Stimulated activated CD8-positive, alpha-beta memory T cell treated with anti-CD3 and anti-CD28 coated beads, Interleukin-2, amount 100 ng/mL, for 1 hour (primary cell): Measurements from ENCODE around the gene ORC4.
"Not testable (repeated sequence)": the region's sequence is repeated elsewhere in the genome, so short reads cannot be mapped to it uniquely, and the experiment has no call there.

ENCODE experiments used
- DNase-seq, 2 donors: peaks; one replicate each; pipeline ENCODE4 v3.0.0-alpha.2; 2020; ENCODE audit warnings: low read depth in 2 of 2

Gene ORC4

GRCh38 chr2:148014616-148015015 lies 5.9 kb downstream of the ORC4 start:
- no peak for DNase-seq

DNA sequence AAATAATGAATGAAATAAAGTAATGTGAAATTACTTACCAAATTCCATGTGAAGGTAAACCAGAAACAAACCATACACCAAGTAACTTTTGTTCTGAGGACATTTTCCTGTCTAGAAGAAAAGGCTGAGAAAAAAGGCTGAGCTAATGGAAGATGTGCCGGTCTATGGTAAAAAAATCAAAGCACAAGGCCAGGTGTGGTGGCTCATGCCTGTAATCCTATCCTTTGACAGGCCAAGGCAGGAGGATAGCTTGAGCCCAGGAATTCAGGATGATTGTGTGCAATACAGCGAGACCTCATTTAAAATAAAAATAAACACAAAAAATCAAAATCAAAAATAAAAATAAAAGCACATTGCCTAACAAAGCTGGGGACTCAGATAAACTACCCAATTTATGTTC lies 6.7 kb downstream of the ORC4 start:
- DNase-seq, result no peak

DNA sequence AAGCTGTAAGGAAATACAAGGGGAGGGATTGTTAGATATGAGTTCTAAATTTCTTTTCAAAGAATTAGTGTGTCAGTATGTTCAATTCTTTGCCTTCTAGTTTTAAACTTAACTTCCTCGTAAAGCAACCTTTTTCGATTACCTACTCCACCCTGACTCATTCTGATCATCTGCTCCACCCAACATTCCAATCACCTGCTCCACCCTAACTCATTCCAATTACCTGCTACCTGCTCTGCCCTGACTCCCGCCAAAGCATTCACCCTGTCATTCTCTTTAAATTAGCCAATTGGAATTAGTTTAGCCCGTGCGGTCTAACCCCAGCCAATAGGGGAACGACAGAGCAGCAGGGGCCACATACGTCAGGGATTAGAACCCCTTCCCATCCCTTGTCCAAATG lies 12.1 kb downstream of the ORC4 start:
- not testable (repeated sequence) for DNase-seq

- DNase-seq, result no peak
Measured at GRCh38 chr2:148007219-148007900, 13.2 kb downstream of the ORC4 start.

DNA sequence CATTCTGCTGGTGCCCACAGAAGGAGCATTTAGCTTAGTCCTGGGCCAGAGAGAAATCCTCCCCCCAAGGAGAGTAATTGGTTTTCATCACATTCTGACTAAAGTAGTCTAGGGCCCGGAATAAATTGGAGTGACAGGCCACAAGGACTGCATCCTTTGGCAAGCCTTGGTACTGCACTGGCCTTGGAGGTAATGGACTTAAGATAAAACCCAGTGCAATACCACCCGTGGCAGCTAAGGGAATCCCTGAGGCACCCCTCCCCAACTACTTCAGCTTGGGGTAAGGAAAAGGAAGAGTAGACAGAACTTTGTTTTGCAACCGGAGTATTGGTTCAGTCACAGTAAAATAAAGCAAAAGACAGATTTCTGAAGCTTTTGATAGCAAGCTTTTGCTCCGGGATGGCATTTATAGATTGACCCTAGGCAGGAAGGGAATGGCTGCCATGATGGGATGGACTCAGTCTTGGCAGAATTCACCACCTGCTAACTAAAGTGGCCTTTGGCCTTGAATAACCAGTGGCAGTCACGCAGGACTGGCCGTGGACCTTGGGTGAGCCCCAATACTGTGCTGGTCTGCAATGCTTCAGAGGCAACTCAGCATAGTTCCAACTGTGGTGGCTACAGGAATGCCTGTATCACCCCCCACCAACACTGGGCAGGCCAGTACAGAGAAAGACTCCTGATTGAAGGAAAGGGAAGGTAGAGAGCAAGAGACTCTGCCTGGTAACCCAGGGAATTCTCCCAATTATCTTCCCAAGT lies 14.1 kb downstream of the ORC4 start:
- DNase-seq, result no peak

- not testable (repeated sequence) for DNase-seq
Measured at GRCh38 chr2:148002420-148002819, 18.1 kb downstream of the ORC4 start.

DNA sequence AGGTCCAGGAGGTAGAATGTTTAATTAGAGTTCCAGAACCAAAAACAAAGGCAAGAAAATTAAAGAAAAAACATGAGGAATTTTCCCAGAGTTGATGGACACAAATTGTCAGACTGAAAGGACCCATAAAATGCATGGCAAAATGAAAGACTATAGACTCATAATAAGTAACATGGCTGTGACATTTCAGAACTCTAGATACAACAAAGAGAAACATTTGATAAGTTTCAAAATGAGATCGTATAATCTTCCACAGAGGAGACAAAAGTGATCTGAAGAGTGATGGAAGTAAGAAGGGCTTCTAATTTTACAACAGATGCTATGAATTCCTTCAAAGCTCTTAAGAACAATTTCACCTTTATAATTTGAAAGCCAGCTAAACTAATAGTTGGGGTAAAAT lies 20.4 kb downstream of the ORC4 start:
- DNase-seq, result no peak

DNA sequence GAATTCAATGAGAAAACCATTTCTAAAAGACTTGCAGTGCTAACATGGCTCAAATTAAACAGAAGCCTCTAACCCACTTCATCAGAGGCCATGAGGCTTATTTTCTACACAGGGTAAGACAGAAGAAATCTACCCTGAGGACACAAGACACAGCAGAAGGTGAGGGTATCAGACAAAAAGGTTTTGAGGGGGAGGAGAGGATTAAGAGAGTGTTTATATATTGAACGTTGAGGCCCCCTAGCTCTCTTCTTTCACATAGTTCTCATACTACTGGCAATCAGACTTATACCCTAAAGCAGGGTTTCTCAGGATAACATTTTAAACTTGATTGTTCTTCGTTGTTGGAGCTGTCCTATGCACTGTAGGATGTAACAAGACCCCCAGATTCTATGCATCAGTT lies 21.4 kb downstream of the ORC4 start:
- no peak for DNase-seq

- DNase-seq, result no peak
Measured at GRCh38 chr2:147998203-147998602, 22.3 kb downstream of the ORC4 start.

DNA sequence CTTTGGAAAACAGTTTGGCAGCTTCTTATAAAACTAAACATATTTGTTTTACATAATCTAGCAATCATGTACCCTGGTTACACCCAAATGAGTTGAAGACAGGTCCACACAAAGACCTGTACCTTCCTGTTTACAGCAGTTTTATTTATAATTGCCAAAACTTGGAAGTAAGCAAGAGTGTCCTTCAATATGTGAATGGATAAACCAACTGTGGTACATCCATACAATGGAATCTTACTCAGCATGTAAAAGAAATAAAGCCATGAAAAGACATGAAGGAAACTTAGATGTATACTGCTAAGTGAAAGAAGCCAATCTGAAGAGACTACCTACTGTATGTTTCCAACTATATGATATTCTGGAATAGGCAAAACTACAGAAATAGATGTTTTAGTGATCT lies 23.7 kb downstream of the ORC4 start:
- DNase-seq, result no peak

GRCh38 chr2:147994965-147995364 lies 25.6 kb downstream of the ORC4 start:
- not testable (repeated sequence) for DNase-seq

- DNase-seq, result no peak
Measured at GRCh38 chr2:147989809-147990403, 30.6 kb downstream of the ORC4 start.

DNA sequence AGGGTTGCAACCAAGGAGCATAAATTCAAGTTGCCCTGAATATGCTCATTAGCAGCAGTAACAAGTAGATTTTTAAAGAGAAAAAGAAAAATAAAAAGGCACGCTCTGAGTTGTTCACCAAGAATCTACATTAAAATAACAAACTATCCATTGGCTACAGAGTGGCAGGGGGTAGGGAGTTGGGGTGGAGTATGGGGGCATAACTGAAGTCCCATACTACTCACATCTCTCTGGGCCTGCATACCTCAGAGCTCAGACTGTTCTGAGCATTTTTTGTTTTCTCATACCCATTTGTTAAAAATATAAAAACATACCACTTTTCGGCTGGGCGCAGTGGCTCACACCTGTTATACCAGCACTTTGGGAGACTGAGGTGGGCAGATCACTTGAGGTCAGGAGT lies 31.4 kb downstream of the ORC4 start:
- no peak for DNase-seq

GRCh38 chr2:147980940-147981528 lies 39.5 kb downstream of the ORC4 start:
- no peak for DNase-seq

DNA sequence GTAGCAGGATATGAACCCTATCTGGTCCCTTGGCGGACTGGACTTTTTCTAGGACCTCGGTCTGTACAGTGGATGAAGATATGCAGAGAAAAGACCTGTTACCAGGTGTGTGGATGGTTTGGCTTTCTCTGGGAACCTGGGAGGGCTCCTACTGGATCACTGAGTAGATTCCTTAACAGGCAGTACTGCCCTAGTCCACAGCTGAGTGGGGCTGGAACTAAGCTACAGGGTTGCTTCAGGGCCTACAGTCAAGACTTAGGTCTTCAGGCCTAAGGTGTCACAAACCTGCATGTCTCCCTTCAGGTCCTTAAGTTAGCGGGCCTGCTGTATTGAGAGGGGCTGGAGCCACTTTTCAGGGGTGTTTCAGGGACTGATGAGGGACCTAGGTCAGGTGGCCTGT lies 42.9 kb downstream of the ORC4 start:
- no peak for DNase-seq

DNA sequence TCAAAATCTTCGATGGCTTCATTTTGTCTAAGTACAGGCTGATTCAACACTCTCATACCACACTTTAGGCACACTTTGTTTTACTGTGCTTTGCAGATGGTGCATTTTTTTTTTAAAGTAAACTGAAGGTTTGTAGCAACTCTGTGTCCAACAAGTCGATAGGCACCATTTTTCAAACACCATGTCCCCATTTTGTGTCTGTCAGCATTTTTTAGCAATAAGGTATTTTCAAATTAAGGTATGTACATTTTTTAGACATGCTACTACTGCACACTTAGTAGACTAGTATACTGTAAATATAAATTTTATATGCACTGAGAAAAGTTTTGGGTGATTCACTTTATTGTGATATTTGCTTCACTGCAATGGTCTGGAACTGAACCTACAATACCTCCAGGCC lies 44.4 kb downstream of the ORC4 start:
- no peak for DNase-seq

DNA sequence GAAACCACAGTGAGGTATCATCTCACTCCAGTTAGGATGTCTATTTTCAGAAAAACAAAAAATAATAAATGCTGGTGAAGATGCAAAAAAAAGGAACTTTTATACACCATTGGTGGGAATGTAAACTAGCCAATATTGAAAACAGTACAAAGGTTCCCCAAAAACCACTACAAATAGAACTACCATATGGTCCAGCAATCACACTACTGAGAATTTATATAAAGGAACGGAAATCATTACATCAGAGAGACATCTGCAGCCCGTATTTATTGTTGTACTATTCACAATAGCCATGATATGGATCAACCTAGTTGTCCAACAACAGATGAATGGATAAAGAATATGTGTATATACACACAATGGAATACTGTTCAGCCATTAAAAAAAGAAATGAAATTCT lies 52.0 kb downstream of the ORC4 start:
- DNase-seq, result no peak

GRCh38 chr2:147952118-147952517 lies 68.4 kb downstream of the ORC4 start:
- DNase-seq, result no peak

DNA sequence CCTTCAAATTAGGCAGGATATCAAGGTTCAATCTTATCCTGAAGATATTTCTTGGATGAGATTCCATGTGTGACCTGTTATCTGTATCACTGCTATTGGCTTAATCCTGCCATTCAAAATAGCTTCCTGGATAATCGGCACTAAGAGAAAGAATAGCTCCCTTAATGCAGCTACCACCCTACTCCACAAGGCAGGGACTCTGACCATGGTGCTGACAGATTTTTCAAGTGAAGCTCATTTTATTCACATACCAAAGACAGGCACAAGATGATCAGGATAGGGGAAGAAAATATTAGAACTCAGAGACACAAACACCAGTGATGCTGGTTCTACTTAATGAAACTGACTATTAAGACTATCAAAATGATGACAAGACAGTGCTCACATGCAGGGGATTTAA lies 74.9 kb downstream of the ORC4 start:
- no peak for DNase-seq

GRCh38 chr2:147939313-147939712 lies 81.2 kb downstream of the ORC4 start:
- DNase-seq, result no peak

DNA sequence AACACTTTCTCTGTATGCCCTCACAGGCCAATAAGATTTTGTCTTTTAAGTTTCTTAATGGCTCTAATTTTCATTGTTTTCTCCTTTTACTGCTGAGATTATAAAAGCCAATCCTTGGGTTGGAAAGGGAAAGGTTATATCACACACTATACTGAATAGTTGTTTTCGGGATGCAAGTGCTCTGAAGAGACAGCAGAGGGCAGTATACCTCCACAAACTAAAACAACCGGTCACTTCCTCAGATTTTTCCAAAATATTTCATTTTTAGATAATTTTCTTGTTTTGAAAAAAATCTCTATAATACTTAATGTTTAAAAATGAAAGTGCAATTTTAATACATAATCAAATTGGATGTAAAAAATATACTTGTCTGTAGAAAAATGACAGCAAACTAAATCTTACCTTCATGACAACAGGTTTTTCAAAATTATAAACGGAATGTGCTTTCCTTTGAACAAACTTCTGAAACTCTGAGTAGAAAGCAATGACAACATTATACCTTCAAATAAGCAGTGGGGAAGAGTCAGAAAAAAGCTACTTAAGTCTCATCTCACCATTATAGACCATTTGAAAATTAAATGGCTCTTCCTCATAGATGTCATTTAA lies 82.7 kb downstream of the ORC4 start:
- DNase-seq, result no peak

DNA sequence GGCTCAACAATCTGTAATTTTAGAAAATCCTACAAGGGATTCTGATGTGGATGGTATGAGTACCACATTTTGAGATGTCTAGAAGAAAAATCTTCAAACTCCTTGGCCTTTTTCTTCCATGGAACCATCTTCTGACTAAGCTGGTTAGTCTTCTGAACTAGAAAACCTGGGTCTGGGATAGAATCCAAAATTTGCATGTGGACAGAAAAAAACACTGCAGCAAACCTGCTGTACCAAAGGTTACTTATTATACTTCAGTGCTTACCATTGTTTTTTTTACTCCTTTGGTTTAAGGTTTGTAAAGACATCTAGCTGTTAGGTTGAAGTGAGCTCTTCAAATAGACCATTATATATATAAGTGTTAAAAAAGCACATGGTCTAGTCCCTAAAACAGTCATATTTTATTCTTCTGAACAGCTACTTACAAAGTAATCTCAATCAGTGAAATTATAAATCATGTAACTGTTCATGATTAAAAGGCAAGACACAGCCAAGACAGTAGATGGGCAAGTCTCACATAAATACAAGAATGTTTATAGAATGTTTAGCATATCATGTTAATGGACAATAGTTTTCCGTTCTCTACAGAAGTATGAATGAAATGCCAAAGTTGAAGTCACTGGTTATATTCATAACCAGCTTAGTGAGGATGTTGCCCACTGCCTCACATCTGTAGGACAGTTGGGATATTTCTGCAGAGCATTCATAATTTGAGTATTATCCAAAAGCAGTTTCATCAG lies 85.5 kb downstream of the ORC4 start:
- DNase-seq, result no peak
